Measurements from ENCODE around the gene NACC1.

GRCh38 chr19:13134626-13135025 lies 16.6 kb downstream of the NACC1 start:
- TF ChIP-seq CTCF (IDR thresholded peaks at IDR 0.05) (no peak), POLR2A (IDR thresholded peaks at IDR 0.05) (no peak)

All from testis (tissue), 2 donors.